ENCODE results near the gene CEP63.
A peak's percentile ranks its signal among the peaks of the same experiment; 100 is the strongest.
"Not testable (repeated sequence)": the region's sequence is repeated elsewhere in the genome, so short reads cannot be mapped to it uniquely, and the experiment has no call there.

CEP63 gene

GRCh38 chr3:134525293-134525692 lies 39.4 kb downstream of the CEP63 start:
- DNase-seq = no peak

- no peak for DNase-seq
These were observed 40.5 kb downstream of the CEP63 start for GRCh38 chr3:134526319-134526718.

- peak; percentile 25 for DNase-seq
These were observed 41.2 kb downstream of the CEP63 start for GRCh38 chr3:134527037-134527436.

GRCh38 chr3:134527538-134528186 lies 41.8 kb downstream of the CEP63 start:
- DNase-seq = no peak

- DNase-seq = no peak
These were observed 47.6 kb downstream of the CEP63 start for GRCh38 chr3:134533493-134533892.

- DNase-seq = no peak
These were observed 49.5 kb downstream of the CEP63 start for GRCh38 chr3:134535186-134535970.

GRCh38 chr3:134536781-134537180 lies 50.9 kb downstream of the CEP63 start:
- no peak for DNase-seq

- no peak for DNase-seq
These were observed 56.6 kb downstream of the CEP63 start for GRCh38 chr3:134542287-134542958.

GRCh38 chr3:134543113-134543512 lies 57.3 kb downstream of the CEP63 start:
- DNase-seq = no peak

GRCh38 chr3:134544316-134544715 lies 58.5 kb downstream of the CEP63 start:
- DNase-seq = no peak

- not testable (repeated sequence) for DNase-seq
These were observed 58.9 kb downstream of the CEP63 start for GRCh38 chr3:134544783-134545182.

GRCh38 chr3:134545818-134546217 lies 60.0 kb downstream of the CEP63 start:
- no peak for DNase-seq

GRCh38 chr3:134552784-134553183 lies 66.9 kb downstream of the CEP63 start:
- DNase-seq = no peak

GRCh38 chr3:134559591-134559990 lies 73.7 kb downstream of the CEP63 start:
- no peak for DNase-seq

GRCh38 chr3:134562055-134562454 lies 76.2 kb downstream of the CEP63 start:
- DNase-seq = no peak

- DNase-seq = no peak
These were observed 77.7 kb downstream of the CEP63 start for GRCh38 chr3:134563601-134564000.

- no peak for DNase-seq
These were observed 79.1 kb downstream of the CEP63 start for GRCh38 chr3:134564991-134565390.

- no peak for DNase-seq
These were observed 81.7 kb downstream of the CEP63 start for GRCh38 chr3:134567605-134568004.

GRCh38 chr3:134568790-134569189 lies 82.9 kb downstream of the CEP63 start:
- no peak for DNase-seq

GRCh38 chr3:134569899-134570298 lies 84.0 kb downstream of the CEP63 start:
- DNase-seq = not testable (repeated sequence)

GRCh38 chr3:134576426-134576825 lies 90.6 kb downstream of the CEP63 start:
- no peak for DNase-seq

GRCh38 chr3:134576831-134577230 lies 91.0 kb downstream of the CEP63 start:
- DNase-seq = no peak

- no peak for DNase-seq
These were observed 93.3 kb downstream of the CEP63 start for GRCh38 chr3:134579141-134579665.

- peak; percentile 4 for DNase-seq
These were observed 104.9 kb downstream of the CEP63 start for GRCh38 chr3:134590766-134591165.

All from DMS53 (cell line).